ENCODE data around the gene LBHD2.

LBHD2 gene

DNA sequence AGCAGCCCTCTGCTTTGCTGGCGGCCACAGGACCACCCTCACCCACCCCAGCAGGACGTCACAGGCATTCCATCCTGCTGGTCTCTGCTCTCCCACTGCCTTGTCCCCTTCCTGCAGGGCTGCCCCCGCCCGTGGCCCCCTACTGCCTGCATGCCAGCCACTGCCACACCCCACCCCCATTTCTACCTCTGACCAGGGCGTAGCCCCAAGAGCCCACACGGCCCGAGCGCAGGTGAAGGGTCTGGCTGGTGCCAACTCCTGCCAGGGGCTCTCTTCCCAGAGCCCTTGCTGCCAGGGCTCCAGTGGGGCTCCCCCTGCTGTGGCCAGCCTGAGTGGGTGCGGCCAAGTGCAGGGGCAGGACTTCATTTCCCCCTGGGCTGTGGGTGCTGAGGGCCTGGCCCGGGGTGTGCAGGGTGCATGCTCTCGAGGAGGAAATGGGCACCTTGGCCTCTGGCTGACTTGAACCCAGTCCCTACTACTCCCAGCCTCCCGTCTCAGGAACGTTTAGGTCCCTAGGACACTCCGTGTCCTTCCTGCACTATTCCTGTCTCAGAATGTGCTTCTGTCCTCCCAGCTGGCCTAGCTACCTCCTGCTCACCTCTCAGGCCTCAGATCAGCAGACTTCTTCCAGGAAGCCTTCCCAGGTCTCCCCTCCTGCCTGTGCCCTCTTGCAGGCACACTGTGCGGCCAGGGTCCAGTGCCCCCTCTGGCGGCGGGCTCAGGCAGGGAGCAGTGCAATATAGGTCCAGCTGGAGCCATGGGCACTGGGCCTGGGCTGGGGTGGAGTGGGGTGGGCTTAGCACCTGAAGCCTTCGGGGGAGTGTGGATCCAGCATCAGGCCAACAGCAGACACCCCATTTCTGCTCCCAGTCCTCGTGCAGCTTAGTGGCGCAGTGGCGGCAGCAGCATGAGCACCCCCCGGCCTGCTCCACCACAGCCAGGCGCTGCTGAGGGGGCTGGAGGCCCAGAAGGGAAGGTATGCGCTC, 1.4 kb downstream of the LBHD2 start:
- no peak overlapping the region for H3K4me3 ChIP-seq (ENCODE audit: low read depth, low read length)
- TF ChIP-seq, protein P1, sequence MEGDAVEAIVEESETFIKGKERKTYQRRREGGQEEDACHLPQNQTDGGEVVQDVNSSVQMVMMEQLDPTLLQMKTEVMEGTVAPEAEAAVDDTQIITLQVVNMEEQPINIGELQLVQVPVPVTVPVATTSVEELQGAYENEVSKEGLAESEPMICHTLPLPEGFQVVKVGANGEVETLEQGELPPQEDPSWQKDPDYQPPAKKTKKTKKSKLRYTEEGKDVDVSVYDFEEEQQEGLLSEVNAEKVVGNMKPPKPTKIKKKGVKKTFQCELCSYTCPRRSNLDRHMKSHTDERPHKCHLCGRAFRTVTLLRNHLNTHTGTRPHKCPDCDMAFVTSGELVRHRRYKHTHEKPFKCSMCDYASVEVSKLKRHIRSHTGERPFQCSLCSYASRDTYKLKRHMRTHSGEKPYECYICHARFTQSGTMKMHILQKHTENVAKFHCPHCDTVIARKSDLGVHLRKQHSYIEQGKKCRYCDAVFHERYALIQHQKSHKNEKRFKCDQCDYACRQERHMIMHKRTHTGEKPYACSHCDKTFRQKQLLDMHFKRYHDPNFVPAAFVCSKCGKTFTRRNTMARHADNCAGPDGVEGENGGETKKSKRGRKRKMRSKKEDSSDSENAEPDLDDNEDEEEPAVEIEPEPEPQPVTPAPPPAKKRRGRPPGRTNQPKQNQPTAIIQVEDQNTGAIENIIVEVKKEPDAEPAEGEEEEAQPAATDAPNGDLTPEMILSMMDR (IDR thresholded peaks at IDR 0.05; ENCODE audit: insufficient read depth, low read depth, low read length, missing control alignments): no peak
- no peak for DNase-seq (ENCODE audit: low read depth)

DNA sequence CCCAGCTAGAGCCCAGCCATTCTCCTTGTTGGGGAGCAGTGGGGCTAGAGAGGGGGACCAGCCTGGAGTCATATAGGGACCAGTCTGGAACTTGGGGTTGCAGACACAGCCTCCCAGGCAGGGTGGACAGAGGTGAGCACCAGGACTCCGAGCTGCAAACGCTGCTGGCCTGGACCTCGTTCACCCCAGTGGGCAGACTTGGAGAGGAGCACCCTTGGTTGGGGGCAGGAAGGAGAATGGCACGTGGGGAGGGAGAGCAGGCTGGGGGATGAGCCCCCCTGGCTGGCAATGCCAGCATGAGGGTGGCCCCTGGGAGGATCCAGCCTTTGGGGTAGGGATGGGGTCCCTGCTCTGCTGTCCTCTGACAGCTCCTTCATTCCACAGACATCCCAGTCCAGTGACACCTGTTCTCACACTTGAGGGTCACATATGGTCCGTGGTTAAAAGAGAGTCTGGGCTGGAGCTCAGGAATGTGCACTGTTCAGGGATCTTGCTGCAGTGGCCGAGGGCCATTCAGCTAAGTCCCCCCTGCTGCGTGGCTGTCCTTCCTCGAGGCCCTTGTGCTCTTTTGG, 2.8 kb downstream of the LBHD2 start:
- no peak for DNase-seq (ENCODE audit: low read depth)
- TF ChIP-seq, protein P1 (IDR thresholded peaks at IDR 0.05; ENCODE audit: insufficient read depth, low read depth, low read length, missing control alignments): no peak
- no peak overlapping the region for H3K4me3 ChIP-seq (ENCODE audit: low read depth, low read length)

DNA sequence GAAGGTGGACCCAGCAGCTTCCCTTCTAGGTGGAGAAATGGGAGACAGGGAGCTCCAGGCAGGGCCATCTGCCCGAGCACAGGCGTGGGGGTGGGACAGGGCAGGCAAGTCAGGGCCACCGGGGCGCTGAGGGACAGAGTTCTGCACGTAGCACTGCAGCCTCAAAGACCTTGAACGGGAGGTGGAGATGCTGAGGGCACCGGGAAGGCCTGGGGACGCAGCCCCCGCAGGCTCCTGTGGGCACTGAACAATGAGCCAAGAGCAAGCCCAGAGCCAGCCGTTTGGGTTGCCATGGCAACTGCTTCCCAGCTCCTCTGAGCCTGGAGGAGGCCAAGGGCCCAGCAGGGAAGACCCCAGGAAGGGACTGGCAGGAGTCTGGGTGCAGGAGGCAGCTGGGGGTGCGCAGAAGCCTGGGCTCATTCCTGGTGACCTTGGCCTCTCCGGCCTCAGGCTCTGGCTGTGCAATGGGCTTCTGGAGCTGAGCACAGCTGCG, 3.4 kb downstream of the LBHD2 start:
- no peak overlapping the region for H3K4me3 ChIP-seq (ENCODE audit: low read depth, low read length)
- DNase-seq (ENCODE audit: low read depth): no peak
- TF ChIP-seq, protein P1 (IDR thresholded peaks at IDR 0.05; ENCODE audit: insufficient read depth, low read depth, low read length, missing control alignments): no peak

DNA sequence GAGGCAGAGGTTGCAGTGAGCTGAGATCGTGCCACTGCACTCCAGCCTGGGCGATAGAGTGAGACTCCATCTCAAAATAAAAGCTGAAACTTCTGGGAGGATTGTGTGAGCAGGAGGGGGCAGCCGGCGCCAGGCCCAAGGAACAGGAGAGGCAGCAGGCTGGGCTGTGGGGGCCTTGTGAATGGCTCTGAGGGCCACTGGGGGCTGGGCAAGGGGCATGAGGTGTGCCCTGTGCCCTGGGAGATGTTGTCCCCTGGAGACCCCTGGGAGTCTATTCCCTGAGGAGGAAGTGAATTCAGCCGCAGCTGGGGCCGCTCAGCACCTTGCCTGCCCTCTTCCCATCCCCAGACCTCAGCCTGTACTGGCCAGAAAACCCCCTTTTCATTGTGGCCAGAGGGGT, 4.9 kb downstream of the LBHD2 start:
- DNase-seq (ENCODE audit: low read depth): no peak
- TF ChIP-seq, protein P1 (IDR thresholded peaks at IDR 0.05; ENCODE audit: insufficient read depth, low read depth, low read length, missing control alignments): no peak
- H3K4me3 ChIP-seq (ENCODE audit: low read depth, low read length): no peak overlapping the region

DNA sequence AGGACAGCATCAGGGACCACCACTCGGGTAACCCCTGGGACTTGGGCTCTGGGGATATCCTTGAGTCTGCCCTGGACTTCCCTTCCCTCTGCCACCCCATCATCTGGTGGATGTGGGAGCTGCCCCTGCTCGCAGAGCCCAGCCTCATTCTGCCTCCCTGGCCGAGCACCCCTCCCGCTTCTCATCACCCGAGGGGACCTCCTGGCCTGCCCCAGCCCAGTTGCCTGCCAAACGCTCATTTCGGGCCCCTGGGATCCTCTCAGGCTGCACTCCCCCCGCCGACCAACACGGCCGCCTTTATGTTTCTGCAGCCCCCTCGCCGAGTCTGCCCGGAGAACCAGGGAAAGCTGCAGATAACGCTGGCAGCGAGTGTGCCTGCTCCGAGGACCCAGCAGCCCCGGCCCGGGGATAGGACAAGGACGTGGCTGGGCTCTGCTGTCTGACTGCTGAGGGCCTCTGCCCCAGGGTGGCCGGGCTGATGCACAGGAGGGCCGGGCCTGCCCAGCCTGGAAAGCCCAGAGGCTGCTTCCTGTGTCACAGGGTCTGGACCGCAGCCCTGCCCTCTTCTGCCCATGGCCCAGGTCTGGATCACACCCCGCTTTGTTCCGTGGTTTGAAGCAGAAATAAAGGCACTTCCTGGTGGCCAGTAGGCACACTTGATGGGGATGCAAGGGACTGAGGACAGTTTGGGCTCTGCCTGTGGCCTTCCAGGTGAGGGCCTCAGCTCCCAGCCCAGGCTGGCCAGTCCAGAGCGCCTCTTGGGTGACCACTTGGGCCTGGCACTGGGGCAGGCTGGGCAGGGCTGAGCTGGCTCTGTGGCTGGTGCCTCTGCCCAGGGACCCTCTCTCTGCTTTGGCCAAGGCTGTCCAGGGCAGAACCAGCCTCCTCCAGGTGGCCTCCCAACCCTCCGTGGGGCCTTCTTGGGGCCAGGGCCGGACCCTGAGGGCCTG, 5.7 kb downstream of the LBHD2 start:
- TF ChIP-seq, protein P1 (IDR thresholded peaks at IDR 0.05; ENCODE audit: insufficient read depth, low read depth, low read length, missing control alignments): no peak
- DNase-seq (ENCODE audit: low read depth): no peak
- no peak overlapping the region for H3K4me3 ChIP-seq (ENCODE audit: low read depth, low read length)

DNA sequence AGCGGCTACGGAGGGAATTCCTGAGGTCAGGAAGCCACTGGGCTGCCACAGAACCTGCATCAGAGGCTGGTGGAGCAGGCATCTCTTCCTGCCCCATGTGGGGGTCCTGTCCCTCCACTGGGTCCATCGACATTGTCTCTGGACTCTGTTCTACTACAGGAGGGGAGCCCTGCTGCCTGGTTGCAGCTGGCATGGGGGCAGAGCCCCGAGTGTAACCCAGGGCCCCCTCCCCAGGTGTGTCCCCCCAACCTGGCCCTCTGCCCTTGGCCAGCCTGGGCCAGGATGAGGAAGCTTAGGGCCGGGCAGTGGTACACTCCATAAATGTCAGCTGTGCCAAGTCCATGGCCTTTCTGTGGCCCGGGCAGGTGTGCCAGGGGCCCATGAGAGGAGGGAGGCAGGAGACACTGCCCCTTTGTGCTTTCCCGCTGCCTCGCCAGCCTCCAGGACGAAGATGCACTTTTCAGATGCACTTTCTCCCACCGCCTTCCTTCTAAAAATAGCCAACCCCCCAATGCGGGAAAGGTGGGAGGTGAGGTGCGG, 6.5 kb downstream of the LBHD2 start:
- no peak overlapping the region for H3K4me3 ChIP-seq (ENCODE audit: low read depth, low read length)
- DNase-seq (ENCODE audit: low read depth): no peak
- TF ChIP-seq, protein P1 (IDR thresholded peaks at IDR 0.05; ENCODE audit: insufficient read depth, low read depth, low read length, missing control alignments): no peak

Measured in GM12865 (cell line).